T-cell (primary cell): ENCODE results near the gene ARMCX2. TPM values are rescaled to one million over a fixed set of nuclear protein-coding genes. Genes with fewer than 3 reads are reported as not detected.
A peak's percentile ranks its signal among the peaks of the same experiment; 100 is the strongest.

Experiments
- ATAC-seq, 4 experiments: fragments of 200-7000 bp in 3 of 4; fragments of 150-1000 bp in 1 of 4; cut with Tn5 transposase; replicated peaks in 1 of 4; 1 replicate in 3 of 4; 2 replicates in 1 of 4; pipeline ENCODE4 v1.10.0; 2021; ENCODE audit warnings: moderate library complexity in 3 of 4, mild to moderate bottlenecking in 2 of 4, moderate number of reproducible peaks in 1 of 4
- CTCF ChIA-PET, 2 donors: fragments of 300-600 bp; sonication (Branson Sonifier 250); formaldehyde crosslinking; loops; one replicate each; lab custom pipeline; 2022; ENCODE audit warnings: antibody characterized with exemption in 2 of 2; lab: Charles Lee
- POLR2A ChIA-PET, 2 donors: fragments of 300-600 bp; sonication (Branson Sonifier 250); formaldehyde crosslinking; loops; one replicate each; lab custom pipeline; 2022; ENCODE audit warnings: antibody characterized with exemption in 2 of 2; lab: Charles Lee
- DNase-seq, 35 experiments: peaks; one replicate each; pipeline versions ENCODE4 v3.0.0 to v3.0.0-alpha.2; 2013 to 2023
- H3K27ac ChIP-seq: one replicate; pipeline ENCODE4 v1.5.1; 2013; ENCODE audit warnings: low read length
- H3K27me3 ChIP-seq, 2 experiments: replicated peaks in 1 of 2; 1 replicate in 1 of 2; 2 replicates in 1 of 2; pipeline versions ENCODE4 v1.6.1 to v1.7.0; 2013; ENCODE audit warnings: low read length in 1 of 2, mixed read lengths in 1 of 2; ENCODE audit not compliant: control insufficient read depth in 2 of 2, insufficient read depth in 2 of 2; ENCODE audit errors: extremely low read depth in 1 of 2
- H3K36me3 ChIP-seq, 2 donors: 1 replicate in 1 of 2; 2 replicates in 1 of 2; pipeline versions ENCODE4 v1.6.1 to v1.7.0; 2013; ENCODE audit warnings: low read length in 1 of 2; ENCODE audit not compliant: control insufficient read depth in 2 of 2, insufficient read depth in 1 of 2; ENCODE audit errors: extremely low read depth in 1 of 2
- H3K4me1 ChIP-seq, 2 experiments: 1 replicate in 1 of 2; 2 replicates in 1 of 2; pipeline versions ENCODE4 v1.6.1 to v1.7.0; 2013; ENCODE audit warnings: low read length in 2 of 2, mixed read lengths in 1 of 2; ENCODE audit not compliant: insufficient read depth in 2 of 2, control insufficient read depth in 1 of 2; ENCODE audit errors: extremely low read depth in 1 of 2
- H3K4me3 ChIP-seq, 2 donors: 1 replicate in 1 of 2; 2 replicates in 1 of 2; pipeline versions ENCODE4 v1.5.1 to v1.7.0; 2013; ENCODE audit warnings: mild to moderate bottlenecking in 2 of 2, low read length in 1 of 2, moderate library complexity in 1 of 2; ENCODE audit not compliant: control insufficient read depth in 1 of 2; ENCODE audit errors: extremely low read depth in 1 of 2
- H3K9me3 ChIP-seq: 2 replicates; pipeline ENCODE4 v1.7.0; 2013
- H3K27ac Mint-ChIP-seq, 2 donors: one replicate each; pipeline ENCODE4 v1.8.0; 2020 to 2021; ENCODE audit warnings: mild to moderate bottlenecking in 2 of 2, mixed read lengths in 2 of 2
- H3K27me3 Mint-ChIP-seq, 2 donors: one replicate each; pipeline ENCODE4 v1.8.0; 2021 to 2022; ENCODE audit warnings: mixed read lengths in 2 of 2
- H3K36me3 Mint-ChIP-seq: one replicate; pipeline ENCODE4 v1.8.0; 2021; ENCODE audit warnings: mixed read lengths
- H3K4me1 Mint-ChIP-seq, 3 donors: one replicate each; pipeline ENCODE4 v1.8.0; 2020 to 2022; ENCODE audit warnings: mixed read lengths in 3 of 3, mild to moderate bottlenecking in 1 of 3
- H3K4me3 Mint-ChIP-seq, 3 donors: one replicate each; pipeline ENCODE4 v1.8.0; 2020 to 2022; ENCODE audit warnings: mild to moderate bottlenecking in 3 of 3, mixed read lengths in 3 of 3, moderate library complexity in 3 of 3
- H3K9me3 Mint-ChIP-seq, 3 donors: one replicate each; pipeline ENCODE4 v1.8.0; 2020 to 2022; ENCODE audit warnings: mixed read lengths in 3 of 3
- WGBS: methylation state at CpG from one replicate; pipeline ENCODE4 v1.1.5; 2013; ENCODE audit warnings: missing lambda C conversion rate; ENCODE audit not compliant: insufficient coverage; 5-methylcytosine and 5-hydroxymethylcytosine counted together
- total RNA-seq, 35 experiments: library from RNA in 6 of 35; stranded (reverse) in 6 of 35; fragments of 120-200 nt in 1 of 35; gene quantifications; one replicate each; pipeline versions ENCODE4 v1.2.1 to v1.2.4 and lab custom pipeline; 2013 to 2026

ARMCX2 gene
- total RNA-seq (1 to 10 TPM; 2.9 to 8.9 (median 6.6) TPM), total RNA-seq (lab: John Stamatoyannopoulos, UW) (0.83 to 14.5 (median 5.6) reads per million in 29 experiments)
- 5.3 TPM for total RNA-seq (2013)

DNA sequence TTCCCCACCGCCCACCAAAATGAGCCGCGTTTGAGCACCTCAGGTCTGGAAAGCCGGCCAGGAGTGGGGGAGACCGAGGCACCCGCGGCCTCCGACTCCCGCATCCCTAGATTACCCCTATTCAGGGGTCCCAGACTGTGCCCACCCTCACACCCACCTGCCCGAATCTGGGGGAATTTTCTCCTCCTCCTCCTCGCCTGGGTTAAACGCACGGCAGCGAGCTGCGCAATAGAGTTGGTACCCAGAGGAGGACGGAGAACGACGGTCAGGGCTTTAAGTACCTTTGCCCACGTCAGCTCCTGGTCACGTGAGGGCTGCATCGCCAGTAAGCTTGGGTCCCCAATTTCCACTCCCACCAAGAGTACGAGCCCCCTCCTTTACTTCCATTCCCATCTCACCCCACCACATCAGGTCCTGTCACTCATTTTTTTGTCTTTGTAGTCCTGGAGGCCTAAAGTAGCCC, at the start of gene ARMCX2:
TSS of gene ARMCX2 (minus strand) at position 250 of the 463 bp plus-strand sequence. CDS start 2,262 bp downstream, outside the sequence.
- Mint-ChIP-seq H3K4me1 (peaks cover 10 to 26% (median 19%) of the 10 kb centered on the region in 3 donors), H3K9me3 (no peaks in the 10 kb centered on the region), H3K36me3 (no peaks in the 10 kb centered on the region), H3K27ac (peak within 1 kb of the TSS; percentile 55 to 74), H3K27me3 (peaks cover 3 to 25% of the 10 kb centered on the region in 2 donors), H3K4me3 (peak within 1 kb of the TSS; percentile 82 to 84 (median 84))
- DNase-seq, result peak in 1 of 35 experiments; percentile 19
- WGBS, result 80% methylated on average over 1 of the region's 22 CpGs
- no peak for ATAC-seq
- no peaks in the 10 kb centered on the region for H3K9me3 ChIP-seq
- peak within 1 kb of the TSS; percentile 64 to 70 for H3K4me3 ChIP-seq
- no peak within 1 kb of the TSS for H3K27ac ChIP-seq
- CTCF ChIA-PET, result no interaction called here
- POLR2A ChIA-PET, result interaction anchor here in 1 of 2 donors (0.6 kb wide), 1 partner anchor 37 kb away, joined by 5 read pairs; no protein-coding TSS in a partner anchor
- no peaks in the 10 kb centered on the region for H3K36me3 ChIP-seq
- peaks cover 0 to 5% of the 10 kb centered on the region in 2 experiments for H3K27me3 ChIP-seq
- H3K4me1 ChIP-seq, result peaks cover 0 to 13% of the 10 kb centered on the region in 2 experiments

DNA sequence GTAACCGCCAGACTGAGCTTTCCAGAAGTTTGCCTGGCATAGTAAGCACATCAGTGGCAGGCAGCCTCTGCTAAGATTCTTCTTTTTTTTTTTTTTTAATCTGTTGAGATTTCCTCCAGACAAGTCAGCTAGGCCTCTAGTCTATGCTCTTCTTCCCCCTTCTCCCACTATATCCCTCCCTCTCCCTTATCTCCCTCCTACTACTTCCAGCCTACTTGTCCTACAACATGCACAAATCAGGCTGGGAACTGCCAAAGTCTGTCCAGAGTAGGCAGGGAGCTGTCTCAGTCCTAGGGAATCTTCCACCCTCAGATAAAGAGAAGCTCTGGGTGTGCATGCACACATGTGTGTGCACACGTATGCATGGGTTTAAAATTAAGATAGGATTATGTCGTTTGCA, 49.7 kb upstream of the ARMCX2 start:
- Histone ChIP-seq H3K27me3 (no peaks in the 10 kb centered on the region), H3K4me1 (no peaks in the 10 kb centered on the region), H3K9me3 (no peaks in the 10 kb centered on the region), H3K4me3 (no peak overlapping the region), H3K27ac (no peak overlapping the region), H3K36me3 (no peaks in the 10 kb centered on the region)
- ChIA-PET CTCF (interaction anchor here in 1 of 2 donors (0.7 kb wide), 2 partner anchors 449 to 583 kb away, joined by 3 to 4 read pairs; no protein-coding TSS in a partner anchor), POLR2A (no interaction called here)
- ATAC-seq (no peak), DNase-seq (no peak)
- Mint-ChIP-seq H3K4me3 (no peak overlapping the region), H3K27me3 (peaks cover 0 to 3% of the 10 kb centered on the region in 2 donors), H3K4me1 (no peaks in the 10 kb centered on the region), H3K36me3 (no peaks in the 10 kb centered on the region), H3K9me3 (no peaks in the 10 kb centered on the region), H3K27ac (no peak overlapping the region)
- no CpG with 5 or more reads among the region's 3 CpGs for WGBS

DNA sequence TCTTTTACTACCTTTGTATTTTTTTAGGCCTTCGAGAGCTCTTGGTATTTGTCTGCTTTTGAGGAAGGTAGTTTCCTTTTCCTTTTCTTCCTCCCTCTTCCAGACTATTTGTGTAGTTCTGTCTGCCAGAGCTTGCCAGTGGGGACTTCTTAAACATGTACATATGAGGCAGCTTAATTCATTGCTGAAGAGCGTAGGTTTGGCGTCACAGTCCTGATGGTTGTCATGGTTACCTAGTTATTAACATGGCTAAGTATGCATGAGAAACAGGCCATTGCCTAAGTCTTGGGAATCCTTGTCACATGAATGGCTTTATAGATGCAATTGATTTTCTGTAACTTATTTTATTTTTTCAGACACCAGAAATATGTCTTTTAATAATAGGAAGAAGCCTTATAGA, 48.5 kb upstream of the ARMCX2 start:
- POLR2A ChIA-PET, result no interaction called here
- H3K4me3 ChIP-seq, result no peak overlapping the region
- no CpG with 5 or more reads among the region's 3 CpGs for WGBS
- H3K9me3 Mint-ChIP-seq, result no peaks in the 10 kb centered on the region
- no peak overlapping the region for H3K27ac Mint-ChIP-seq
- H3K4me3 Mint-ChIP-seq, result no peak overlapping the region
- no peaks in the 10 kb centered on the region for H3K4me1 Mint-ChIP-seq
- DNase-seq (no peak), ATAC-seq (no peak)
- no peaks in the 10 kb centered on the region for H3K36me3 Mint-ChIP-seq
- CTCF ChIA-PET, result no interaction called here
- H3K27me3 ChIP-seq, result no peaks in the 10 kb centered on the region
- no peaks in the 10 kb centered on the region for H3K9me3 ChIP-seq
- no peaks in the 10 kb centered on the region for H3K27me3 Mint-ChIP-seq
- no peaks in the 10 kb centered on the region for H3K36me3 ChIP-seq
- no peak overlapping the region for H3K27ac ChIP-seq
- no peaks in the 10 kb centered on the region for H3K4me1 ChIP-seq

DNA sequence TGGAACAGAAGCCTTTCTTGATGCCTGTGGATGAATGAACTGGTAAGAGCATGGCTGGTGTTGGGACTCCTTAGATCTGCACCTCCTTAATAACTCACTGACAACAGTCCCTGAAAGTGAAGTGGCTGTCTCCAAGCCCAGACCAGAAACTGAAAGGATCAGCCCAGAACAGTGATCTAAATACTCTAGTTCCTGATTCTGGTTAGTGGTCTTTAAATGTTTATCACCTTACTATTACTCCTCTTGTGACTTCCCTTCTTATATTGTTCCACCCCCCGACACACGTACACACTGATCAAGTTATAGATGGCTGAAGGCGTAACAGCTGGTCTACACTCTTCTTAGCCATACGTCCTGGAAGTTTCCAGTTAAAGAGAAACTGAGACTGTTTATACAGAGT, 33.8 kb upstream of the ARMCX2 start:
- no CpG with 5 or more reads among the region's 4 CpGs for WGBS
- H3K36me3 ChIP-seq, result no peaks in the 10 kb centered on the region

DNA sequence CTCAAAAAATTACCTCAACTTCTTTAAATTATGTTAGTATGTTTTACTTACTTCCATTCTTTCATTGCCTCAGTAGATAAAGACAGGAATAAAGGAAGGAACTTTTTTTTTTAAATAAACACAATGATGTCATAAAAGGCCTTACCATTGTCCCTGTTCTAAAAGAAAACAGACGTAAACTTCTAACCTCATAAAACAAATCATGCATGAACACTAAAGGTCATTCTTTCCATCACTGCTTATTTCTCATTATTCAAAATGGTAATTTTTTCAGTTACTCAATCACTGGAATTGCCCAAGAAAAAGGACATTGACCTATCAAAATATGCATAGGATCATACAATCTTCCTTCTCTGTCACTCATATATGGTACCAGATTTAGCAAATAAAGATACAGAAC, 32.2 kb upstream of the ARMCX2 start:
- no peak for DNase-seq
- Mint-ChIP-seq H3K9me3 (no peaks in the 10 kb centered on the region), H3K4me1 (peaks cover 0 to 6% (median 2%) of the 10 kb centered on the region in 3 donors), H3K27ac (no peak overlapping the region), H3K27me3 (peaks cover 4 to 50% of the 10 kb centered on the region in 2 donors), H3K36me3 (no peaks in the 10 kb centered on the region), H3K4me3 (no peak overlapping the region)
- Histone ChIP-seq H3K4me3 (no peak overlapping the region), H3K27ac (no peak overlapping the region), H3K36me3 (no peaks in the 10 kb centered on the region), H3K4me1 (no peaks in the 10 kb centered on the region), H3K27me3 (peaks cover under 1 to 2% of the 10 kb centered on the region in 2 experiments), H3K9me3 (no peaks in the 10 kb centered on the region)
- ChIA-PET CTCF (interaction anchor here in 1 of 2 donors (0.5 kb wide), 1 partner anchor 1610 kb away, joined by 4 read pairs; no protein-coding TSS in a partner anchor), POLR2A (no interaction called here)
- ATAC-seq, result no peak
- 40% methylated on average over 1 of the region's 1 CpG for WGBS

More for the DNA sequence above, 33.8 kb upstream of the ARMCX2 start:
- Histone ChIP-seq H3K27ac (no peak overlapping the region), H3K4me1 (no peaks in the 10 kb centered on the region), H3K27me3 (peaks cover 0 to 3% of the 10 kb centered on the region in 2 experiments), H3K9me3 (no peaks in the 10 kb centered on the region), H3K4me3 (no peak overlapping the region)
- Mint-ChIP-seq H3K27ac (no peak overlapping the region), H3K4me1 (peaks cover 0 to 2% (median 2%) of the 10 kb centered on the region in 3 donors), H3K27me3 (peaks cover 13 to 56% of the 10 kb centered on the region in 2 donors), H3K4me3 (no peak overlapping the region), H3K36me3 (no peaks in the 10 kb centered on the region), H3K9me3 (no peaks in the 10 kb centered on the region)
- ChIA-PET CTCF (no interaction called here), POLR2A (no interaction called here)
- ATAC-seq (no peak), DNase-seq (no peak)

DNA sequence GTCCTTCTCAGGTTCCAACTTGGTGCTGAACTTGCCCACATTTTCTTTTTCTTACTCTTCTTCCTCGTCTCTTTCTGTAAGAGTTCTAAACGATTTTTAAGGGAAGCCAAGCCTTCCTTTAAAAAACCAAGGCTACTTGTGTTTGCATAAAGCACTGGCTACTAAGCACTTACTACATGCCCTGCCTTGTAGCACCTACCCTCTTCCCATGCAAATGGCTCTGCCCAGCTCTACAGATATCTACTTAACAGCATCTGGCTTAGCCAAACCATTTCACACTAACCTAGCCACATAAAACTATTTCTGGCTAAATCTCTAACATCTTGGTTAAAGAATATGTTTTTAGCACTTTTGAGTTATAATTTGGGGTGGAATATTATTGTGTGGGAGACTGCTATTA, 26.9 kb upstream of the ARMCX2 start:
- CTCF ChIA-PET, result no interaction called here

More for the DNA sequence above, 26.9 kb upstream of the ARMCX2 start:
- Mint-ChIP-seq H3K4me3 (no peak overlapping the region), H3K27me3 (peaks cover 7 to 26% of the 10 kb centered on the region in 2 donors), H3K27ac (no peak overlapping the region), H3K9me3 (no peaks in the 10 kb centered on the region), H3K36me3 (no peaks in the 10 kb centered on the region), H3K4me1 (peaks cover 0 to 6% (median 2%) of the 10 kb centered on the region in 3 donors)
- POLR2A ChIA-PET, result no interaction called here
- DNase-seq (no peak), ATAC-seq (no peak)
- H3K4me1 ChIP-seq, result no peaks in the 10 kb centered on the region
- H3K27ac ChIP-seq, result no peak overlapping the region
- H3K4me3 ChIP-seq, result no peak overlapping the region
- H3K27me3 ChIP-seq, result peaks cover 0 to 2% of the 10 kb centered on the region in 2 experiments
- 100% methylated on average over 1 of the region's 2 CpGs for WGBS
- H3K9me3 ChIP-seq, result no peaks in the 10 kb centered on the region
- H3K36me3 ChIP-seq, result no peaks in the 10 kb centered on the region
